GM18511 (cell line): ENCODE results near the gene RPS10.
"Not testable (repeated sequence)": the region's sequence is repeated elsewhere in the genome, so short reads cannot be mapped to it uniquely, and the experiment has no call there.

ENCODE experiments used
- ATAC-seq: cut with Tn5 transposase; IDR thresholded peaks from one replicate; pipeline ENCODE4 v1.9.1; 2021; ENCODE audit warnings: mild to moderate bottlenecking, moderate library complexity; ENCODE audit not compliant: unreplicated experiment

RPS10 gene

DNA sequence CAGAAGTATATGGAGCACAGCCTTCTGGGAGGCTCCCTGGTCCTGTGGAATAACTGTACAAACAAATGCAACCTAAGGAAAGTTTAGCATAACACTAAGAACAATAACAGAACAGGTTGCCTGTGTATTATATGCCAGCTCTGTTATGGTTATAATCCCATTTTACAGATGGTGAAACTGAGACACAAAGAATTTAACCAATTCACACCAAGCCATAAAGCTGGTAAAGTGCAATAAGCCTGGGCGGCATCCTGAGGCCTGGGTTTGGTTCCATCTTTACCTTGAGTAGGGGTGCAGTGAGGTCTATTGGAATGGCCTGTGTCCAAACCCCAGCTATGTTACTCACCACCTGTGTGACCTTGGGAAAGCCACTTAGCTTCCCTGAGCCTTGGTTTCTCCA is 25.3 kb upstream of the RPS10 start:
- no peak for ATAC-seq

DNA sequence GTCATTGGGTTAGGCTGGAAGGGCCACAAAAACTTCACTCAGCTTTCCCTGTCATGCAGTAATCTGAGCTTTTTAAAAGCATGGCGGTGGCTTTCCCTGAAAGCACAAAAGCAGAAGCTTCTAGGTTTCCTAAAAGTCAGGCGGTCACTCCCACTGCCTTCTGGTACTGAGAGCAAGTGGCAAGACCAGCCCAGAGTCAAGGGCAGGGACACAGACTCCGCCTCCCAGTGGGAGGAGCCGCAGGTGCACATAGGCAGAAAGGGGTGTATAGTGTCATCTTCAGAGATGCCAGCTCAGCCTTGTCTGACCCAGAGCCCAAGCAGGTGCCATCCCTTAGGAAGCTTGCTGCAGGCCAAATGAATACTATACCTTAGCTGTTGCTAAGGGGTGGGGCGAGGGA is 22.0 kb upstream of the RPS10 start:
- no peak for ATAC-seq

DNA sequence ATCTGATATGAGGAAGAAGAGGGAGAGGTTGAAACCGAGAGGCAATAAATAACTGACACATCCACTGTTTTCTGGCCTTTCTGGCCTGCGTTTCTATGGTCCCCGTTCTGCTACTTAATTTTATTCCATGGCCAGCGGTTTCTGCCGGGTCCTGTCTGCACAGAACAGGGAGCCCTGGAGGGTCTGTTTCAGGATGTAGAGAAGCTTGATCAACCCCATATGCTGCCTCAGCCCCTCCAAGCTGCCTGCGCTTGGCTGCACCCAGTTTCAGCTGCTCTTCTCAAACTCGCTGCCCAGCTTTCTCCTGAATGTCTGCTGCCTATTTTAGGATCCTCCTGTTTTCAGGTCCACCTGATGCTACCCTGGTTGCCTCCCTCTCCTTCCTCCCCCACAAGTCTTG is 21.5 kb upstream of the RPS10 start:
- ATAC-seq, result no peak

DNA sequence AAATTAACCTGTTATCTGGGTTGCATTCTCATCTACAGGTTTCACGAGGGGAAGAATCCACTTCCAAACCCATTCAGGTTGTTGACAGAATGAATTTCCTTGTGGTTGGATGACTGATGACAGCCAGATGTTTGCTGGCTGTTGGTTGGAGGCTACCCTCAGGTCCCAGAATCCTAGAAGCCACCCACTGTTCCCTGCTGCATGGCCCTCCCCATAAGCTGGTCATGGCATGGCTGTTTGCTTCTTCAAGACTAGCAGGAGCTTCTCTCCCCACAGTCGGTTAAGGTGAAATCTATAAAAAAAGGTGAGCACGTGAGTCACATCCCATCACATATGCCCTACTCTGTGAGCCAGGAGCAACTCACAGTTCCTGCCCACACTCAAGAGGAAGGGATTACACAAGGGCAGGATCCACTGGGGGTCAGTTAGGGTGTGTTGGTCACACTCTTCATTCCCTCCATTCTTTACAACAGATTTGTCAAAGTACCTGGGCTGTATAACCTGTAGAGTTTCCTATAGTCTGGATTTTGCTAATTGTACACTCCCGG is 19.5 kb upstream of the RPS10 start:
- ATAC-seq, result no peak

DNA sequence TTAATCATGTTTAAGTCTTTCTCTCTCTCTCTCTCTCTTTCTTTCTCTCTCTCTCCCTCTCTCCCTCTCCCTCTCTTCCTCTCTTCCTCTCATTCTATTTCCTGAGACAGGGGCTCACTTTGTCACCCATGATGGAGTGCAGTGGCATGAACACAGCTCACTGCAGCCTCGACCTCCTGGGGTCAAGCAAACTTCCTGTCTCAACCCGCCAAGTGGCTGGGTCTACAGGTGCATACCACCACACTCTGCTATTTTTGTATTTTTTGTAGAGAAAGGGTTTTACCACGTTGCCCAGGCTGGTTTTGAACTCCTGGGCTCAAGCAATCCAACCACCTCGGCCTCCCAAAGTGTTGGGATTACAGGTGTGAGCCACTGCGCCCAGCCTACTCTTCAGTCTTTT is 15.7 kb upstream of the RPS10 start:
- no peak for ATAC-seq

DNA sequence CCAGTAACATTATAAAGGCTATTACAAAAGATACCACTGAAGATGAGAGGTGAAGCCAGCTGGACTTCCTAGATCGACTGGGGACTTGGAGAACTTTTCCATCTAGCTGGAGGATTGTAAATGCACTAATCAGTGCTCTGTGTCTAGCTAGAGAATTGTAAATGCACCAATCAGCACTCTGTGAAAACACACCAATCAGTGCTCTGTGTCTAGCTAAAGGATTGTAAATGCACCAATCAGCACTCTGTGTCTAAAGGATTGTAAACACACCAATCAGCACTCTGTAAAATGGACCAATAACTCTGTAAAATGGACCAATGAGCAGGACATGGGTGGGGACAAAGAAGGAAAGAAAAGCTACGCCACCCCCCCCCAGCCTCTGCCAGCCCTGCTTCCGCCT is 13.6 kb upstream of the RPS10 start:
- no peak for ATAC-seq

DNA sequence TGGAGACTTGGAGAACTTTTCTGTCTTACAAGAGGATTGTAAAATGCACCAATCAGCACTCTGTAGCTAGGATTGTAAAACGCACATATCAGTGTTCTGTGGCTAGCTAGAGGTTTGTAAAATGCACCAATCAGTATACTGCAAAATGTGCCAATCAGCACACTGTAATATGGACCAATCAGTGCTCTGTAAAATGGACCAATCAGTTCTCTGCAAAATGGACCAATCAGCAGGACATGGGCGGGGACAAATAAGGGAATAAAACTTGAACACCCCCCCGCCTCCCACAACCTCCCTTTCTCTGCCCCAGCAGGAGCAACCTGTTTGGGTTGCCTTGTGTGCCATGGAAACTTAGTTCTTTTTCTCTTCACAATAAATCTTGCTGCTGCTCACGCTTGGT is 12.8 kb upstream of the RPS10 start:
- ATAC-seq, result no peak

DNA sequence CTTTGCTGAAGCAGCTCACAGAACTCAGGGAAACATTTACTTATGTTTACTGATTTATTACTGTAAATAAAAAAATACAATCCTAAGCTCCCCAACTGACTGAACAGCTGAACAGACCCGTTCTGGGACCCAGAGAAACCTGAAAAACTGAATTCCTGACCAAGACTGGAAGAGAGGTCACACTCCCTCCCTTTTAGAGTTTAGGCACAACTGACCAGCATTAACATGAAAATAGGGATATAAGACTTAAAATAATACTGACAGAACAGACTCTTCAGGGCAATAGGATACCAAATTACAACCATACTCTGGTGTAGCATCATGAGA is 11.7 kb upstream of the RPS10 start:
- ATAC-seq, result no peak

DNA sequence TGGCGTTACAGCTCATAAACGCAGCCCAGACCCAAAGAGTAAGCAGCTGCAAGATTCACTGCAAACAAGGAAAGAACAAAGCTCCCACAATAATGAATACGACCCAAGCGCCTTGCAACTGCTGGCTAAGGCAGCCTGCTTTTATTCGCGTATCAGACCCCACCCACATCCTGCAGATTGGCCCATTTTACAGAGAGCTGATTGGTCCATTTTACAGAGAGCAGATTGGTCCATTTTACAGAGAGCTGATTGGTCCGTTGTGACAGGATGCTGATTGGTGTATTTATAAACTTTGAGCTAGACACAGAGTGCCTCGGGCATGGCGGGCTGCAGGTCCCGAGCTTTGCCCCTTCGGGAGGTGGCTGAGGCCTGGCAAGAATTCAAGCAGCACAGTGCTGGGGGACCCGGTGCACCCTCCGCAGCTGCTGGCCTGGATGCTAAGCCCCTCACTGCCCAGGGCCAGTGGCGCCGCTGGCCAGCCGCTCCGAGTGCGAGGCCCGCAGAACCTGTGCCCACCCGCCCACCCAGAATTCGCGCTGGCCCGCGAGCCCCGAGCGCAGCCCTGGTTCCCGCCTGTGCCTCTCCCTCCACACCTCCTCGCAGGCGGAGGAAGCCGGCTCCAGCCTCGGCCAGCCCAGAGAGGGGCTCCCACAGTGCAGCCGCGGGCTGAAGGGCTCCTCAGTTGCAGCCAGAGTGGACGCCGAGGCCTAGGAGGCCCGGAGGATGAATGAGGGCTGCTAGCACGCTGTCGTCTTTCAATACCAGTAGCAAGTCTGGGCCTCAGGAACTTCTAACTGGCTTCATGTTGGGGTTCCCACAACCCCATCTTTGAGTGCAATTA is 11.2 kb upstream of the RPS10 start:
- ATAC-seq, result no peak

DNA sequence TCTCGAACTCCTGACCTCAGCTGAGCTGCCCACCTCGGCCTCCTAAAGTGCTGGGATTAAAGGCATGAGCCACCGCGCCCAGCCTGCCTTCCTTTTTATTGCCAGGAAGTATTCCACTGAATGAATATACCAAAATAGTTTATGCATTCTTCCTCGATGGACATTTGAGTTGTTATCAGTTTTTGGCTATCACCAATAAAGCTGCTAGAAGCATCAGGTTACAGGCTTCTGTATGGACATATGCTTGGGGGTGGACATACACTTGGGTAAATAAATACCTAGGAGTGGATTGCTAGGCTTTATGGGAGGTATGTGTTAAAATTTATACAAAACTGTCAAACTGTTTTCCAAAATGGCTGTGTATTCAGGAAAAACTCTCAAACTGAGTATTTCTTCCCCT is 10.0 kb upstream of the RPS10 start:
- ATAC-seq, result no peak

DNA sequence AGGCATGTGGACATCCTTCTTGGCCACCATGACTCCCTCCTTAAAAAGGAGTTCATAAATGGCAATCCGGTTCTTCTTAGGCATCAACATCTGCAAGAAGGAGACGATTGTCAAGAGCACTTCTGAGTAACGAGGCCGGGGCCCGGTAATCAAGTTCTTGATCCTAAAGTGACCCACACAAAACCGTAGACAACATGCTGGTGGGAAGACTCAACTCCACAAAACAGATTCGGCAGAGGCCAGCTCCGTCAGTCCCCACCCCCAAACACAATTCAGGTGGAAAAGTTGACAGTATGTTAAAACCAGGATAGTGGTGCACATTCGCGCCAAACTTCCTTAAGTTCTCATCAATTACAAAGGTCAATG is 754 bp downstream of the RPS10 start:
- ATAC-seq, result no peak

DNA sequence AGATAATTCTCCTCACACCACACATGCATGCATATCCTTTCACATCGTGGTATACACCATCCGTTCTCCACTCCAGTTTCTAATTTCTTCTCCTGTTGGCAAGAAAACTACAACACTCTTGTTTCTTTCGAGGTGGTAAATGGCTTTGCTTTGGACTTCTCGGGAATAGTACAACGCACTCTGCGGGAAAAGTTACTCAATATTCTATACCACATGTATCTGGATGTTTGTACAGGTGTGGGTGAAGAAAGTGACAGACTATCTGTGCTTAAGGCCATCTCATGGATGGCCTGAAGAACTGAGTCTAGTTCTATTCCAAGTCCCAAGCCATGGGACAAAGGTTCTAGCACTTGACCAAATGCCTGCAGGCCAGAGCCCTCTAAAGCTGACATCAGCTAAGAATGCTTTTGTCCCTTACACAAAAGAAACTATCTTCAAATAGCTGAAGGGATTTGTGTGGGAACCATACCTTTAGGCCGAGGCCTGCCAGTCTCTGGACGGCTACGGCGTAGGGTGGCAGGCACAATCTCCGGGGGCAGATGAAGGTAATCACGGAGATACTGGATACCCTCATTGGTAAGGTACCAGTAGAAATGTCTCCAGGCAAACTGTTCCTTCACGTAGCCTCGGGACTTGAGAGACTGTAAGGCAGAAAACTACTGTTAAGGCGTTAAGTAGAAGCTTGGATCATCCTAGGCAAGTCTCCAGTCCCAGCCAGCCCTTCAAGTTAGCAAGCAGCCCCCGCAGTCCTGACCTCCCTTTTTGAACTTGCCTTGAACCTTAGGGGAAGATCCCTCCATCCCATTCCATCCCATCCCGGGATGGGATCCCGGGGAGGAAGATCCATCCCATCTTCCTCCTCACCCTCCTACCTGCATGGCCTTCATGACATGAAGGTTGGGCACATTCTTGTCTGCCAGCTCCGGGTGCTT is 1.4 kb downstream of the RPS10 start:
- ATAC-seq, result no peak

DNA sequence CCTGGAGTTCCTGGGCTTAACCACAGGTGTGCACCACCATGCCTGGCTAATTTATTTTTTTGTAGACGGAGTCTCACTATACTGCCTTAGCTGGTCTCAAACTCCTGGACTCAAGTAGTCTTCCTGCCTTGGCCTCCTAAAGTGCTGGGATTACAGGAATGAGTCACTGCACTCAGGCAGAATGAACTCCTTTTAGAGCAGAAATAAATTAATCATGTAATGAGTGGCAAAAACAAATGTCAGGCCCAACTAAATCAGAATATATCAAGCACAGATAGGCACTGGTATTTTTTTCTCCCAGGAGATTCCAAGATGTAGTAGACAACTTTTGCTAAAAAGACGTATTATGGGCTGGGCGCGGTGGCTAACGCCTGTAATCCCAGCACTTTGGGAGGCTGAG is 2.6 kb downstream of the RPS10 start:
- no peak for ATAC-seq

DNA sequence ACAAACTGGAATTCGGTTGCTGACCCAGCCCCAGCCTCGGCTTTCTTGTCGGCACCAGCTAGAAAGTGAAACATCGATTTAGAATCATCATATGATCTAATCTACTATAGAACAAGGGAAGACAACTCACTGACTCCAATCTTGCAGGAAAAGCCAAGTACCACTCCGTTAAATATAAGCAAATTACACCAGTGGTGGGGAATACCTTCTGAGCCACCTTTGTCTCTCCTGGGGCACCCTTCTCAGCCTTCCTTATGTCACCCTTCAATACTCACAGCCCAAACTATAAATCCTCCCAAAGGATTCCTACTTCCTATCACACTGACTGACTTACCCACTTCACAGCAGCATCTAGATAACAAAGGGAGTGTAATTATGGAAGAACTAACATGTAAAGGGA is 7.5 kb downstream of the RPS10 start:
- no peak for ATAC-seq

DNA sequence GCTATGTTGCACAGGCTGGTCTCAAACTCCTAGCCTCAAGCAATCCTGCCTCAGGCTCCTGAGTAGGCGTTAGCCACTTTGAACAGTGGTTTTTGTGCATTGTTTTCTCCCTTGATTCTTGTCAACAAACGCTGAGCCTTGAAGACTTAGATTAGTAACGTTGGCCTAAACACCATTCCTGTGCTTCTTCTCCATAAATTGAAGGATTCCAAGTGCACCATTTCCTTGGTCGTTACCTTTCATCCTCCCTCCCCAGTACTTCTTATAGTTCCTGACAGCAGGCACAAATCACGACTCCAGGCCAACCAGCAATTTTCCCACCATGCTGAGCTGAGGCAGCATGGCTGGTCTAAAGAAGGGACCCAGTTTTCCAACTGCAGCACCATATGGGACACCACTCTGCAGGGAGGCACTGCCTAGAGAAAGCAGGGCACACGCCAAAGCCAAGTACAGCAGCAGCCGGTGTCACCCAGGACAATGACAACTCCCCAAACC is 8.9 kb downstream of the RPS10 start:
- ATAC-seq, result no peak

DNA sequence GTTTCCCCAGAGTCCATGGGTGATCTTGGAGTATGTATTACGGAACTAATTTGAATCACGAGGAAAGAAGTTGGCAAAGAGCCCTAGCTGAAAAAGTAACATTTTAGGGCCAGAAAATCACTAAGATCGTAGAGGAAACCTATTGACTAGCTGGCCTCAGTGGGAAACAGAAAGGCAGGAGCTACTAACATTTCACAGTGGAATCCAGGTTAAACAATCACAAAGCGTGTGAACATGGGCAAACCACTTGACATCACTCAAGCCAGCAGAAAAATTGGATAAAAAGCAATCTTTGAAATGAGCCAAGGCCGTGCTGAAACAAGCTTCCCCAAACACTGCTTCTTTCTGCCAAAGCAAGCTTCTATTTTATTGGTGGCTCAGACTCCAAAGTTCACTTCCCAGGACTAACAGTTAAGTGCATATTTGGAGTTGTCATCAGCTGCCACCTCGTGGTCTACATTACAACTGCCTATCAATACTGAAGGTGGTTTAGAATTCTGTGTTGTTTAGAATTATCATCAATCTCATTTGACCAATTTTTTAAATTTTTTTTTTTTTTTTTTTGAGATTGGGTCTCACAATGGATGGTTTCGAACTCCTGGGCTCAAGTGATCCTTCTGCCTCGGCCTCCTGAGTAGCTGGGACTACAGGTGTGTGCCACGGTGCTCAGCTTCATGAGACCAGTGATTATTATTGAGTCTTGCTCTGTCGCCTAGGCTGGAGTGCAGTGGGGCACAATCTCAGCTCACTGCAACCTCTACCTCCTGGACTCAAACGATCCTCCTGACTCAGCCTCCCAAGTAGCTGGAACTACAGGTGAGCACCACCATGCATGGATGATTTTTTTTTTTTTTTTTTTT is 10.6 kb downstream of the RPS10 start:
- ATAC-seq, result no peak

DNA sequence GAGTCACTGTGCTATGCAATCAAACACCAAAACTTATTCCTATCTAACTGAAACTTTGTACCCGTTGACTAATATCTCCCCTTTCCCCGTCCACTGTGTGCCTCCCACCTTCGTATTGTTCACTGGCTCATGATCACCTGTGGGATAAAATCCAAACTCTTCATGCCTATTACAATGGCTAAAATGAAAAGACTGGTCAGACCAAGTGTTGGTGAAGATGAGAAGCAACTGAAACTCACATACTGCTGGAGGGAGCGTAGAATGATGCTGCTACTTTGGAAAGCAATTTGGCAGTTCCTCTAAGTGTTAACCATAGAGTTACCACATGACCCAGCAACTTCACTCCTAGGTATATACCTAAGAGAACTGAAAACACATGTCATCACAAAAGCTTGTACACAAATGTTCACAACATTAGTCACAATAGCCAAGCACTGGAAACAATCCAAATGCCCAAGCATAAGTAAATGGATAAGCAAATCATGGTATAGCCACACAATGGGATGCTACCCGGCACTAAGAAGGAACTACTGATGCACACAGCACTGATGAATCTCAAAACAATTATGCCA is 13.1 kb downstream of the RPS10 start:
- ATAC-seq, result no peak

DNA sequence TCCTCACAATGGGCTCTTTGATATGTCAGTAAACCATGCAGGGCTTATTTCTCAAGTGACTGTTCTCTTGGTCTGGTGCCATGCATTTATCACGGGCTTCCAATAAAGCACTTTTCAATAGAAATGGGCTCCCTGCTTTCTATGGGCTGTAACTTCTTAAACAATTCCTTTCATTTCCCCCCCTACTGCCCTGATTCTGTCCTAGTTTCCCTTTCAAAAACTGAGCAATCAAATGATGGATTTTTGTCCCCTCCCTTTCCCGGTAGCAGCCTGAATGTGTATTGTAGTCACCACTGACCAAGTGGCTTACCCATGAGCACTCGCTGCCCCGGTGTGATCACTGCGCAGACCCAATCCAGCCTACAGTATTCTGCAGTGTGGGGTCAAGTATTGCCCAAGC is 13.9 kb downstream of the RPS10 start:
- no peak for ATAC-seq

DNA sequence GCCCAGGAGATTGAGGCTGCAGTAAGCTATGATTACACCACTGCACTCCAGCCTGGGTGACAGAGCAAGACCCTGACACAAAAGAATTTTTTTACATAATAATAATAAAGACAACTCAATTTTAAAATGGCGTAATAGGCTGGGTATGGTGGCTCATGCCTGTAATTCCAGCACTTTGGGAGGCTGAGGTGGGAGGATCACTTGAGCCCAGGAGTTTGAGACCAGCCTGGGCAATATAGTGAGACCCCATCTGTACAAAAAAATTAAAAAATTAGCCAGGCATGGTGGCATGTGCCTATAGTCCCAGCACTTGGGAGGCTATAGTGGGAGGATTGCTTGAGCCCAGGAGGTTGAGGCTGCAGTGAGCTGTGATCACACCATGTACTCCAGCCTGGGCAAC is 18.0 kb downstream of the RPS10 start:
- ATAC-seq, result not testable (repeated sequence)

DNA sequence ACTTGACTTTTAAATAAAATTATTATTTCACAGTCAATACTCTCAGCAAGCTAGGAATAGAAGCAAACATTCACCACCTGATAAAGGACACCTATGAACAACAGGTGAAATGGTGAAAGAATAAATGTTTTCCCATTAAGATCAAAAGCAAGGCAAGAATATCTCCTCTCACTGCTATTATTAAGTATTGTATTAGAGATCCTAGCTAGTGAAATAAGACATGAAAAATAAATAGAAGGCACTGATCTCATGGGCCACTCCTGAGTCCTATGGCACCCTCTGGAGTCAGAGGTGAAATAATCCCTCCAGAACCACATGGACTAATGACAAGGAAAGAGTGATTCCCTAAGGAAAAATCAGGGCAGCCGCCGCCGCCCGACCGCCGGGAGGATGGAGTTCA is 29.4 kb downstream of the RPS10 start:
- ATAC-seq, result no peak

DNA sequence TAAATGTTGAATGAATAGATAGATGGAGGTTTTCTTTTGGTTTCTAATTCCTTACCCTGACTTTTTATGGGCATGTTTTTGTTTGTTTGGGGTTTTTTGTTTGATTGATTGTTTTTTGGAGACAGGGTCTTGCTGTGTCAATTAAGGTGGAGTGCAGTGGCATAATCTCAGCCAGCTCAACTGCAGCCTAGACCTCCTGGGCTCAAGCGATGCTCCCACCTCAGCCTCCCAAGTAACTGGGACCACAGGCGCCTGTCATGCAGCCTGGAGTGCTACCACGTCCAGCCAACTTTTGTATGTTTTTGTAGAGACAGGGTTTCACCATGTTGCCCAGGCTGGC is 31.9 kb downstream of the RPS10 start:
- no peak for ATAC-seq
